ENCODE data around the gene KAZN.

Gene KAZN

DNA sequence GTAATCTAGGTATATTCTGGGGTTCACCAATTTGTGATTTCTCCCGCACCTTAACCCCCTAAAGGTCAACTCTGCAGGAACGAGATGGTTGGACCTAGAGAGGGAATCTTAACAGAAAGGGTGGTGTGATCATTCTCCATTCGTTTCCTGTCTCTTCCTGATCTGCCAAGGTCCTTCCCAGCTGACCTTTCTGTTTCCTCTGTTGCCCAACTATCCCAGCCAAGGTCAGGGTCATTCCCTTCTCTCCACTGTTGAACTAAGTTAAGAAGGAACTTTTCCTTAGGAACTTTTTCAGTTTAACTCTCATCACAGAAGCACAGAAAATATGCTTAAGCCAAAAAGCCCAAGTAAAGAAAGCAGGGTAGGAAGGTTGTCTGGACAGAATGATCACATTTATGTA lies 49.3 kb downstream of the KAZN start:
- DNase-seq (ENCODE audit: low spot score) = no peak

DNA sequence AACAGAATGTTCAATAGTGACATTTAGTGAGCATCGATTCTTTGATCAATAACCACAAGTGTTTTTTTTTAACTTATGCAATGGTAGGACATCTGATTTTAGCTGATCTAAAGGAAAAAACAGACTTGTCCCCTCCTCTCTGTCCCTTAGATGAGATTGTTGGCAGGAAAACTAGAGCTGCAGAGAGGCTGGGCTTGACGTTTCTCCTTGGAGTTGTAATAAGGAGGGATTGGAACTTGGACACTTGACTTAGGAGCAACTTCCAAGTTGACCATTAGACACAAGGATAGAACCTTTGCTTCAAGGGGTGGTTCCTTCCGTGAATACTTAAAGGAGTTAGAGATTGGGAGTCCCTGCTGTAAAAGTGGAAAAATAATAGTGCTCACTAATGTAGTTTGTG lies 49.9 kb downstream of the KAZN start:
- no peak for DNase-seq (ENCODE audit: low spot score)

DNA sequence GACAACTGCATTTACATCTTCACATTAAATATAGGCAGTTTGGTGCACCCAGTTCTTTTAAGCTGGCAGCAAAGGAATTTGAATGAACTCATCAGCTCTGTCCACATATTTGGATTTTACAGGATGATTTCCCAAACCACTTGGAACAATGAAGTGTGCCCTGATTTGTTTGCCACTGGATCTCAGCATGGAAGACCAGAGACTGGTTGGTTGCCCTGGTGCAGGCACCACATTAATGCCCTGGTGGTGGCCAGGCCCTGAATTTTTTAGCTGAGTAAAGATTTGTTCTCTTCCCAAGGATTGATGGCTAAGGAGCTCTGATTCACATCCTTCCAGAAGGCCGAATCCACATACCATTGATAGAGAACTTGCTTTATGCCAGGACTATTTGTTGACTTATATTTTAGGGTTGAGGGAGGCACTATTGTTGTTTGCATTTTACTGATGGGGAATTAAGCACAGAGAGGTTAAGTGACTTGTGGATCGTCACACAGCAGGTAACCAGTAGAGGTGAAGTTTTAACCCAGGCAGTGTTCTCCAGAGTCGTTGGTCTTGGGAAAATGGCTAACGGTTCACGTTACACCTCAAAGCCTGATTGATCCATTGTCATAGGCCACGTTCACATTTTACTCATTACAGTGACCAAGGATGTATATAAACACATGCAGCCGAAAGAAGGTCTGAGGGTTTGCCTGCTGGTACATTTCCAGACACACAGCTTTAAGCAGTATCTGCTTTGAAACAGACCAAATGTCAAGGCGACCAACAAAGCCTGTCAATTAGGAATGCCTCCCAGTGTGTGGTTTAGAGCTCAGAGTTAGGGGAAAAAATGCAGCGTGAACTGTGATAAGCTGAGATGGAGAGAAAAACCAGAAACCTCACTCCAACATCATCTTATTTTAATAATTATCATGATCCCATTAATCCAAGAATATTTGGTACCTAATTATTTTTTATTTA lies 50.7 kb downstream of the KAZN start:
- DNase-seq (ENCODE audit: low spot score) = no peak

DNA sequence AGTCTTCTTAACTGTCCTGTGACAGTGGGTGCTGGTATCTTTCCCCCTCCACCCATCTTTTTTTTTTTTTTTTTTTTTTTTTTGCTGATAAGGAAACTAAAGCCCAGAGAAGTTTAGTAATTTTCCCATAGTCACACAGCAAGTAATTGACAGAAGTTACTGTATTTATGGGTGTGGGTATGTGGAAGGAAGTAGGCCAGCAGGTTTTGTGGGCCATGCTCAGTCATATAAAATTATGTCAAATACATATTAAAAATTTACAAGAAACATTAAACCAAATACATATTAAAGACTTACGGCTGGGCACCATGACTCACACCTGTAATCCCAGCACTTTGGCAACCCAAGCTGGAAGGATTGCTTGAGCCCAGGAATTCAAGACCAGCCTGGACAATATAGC lies 51.5 kb downstream of the KAZN start:
- no peak for DNase-seq (ENCODE audit: low spot score)

DNA sequence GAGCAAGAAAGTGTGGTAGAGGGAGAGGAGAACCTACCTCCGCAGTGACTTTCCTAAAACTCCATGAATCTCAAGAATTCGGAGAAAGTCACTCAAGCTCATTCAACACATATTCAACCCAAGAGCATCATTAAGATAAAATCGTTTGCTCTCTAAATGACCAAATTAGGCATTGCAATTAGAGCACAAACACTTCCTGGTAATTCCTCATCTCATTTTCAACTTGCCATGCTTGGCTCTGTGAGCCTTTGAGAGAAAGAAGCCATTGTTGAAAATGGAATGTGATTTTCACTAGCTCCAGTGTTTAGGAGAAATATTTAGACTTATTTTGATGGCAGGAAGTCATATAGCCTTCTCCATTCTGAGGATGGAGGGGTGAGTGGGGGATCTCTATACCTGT lies 52.5 kb downstream of the KAZN start:
- DNase-seq (ENCODE audit: low spot score) = no peak

DNA sequence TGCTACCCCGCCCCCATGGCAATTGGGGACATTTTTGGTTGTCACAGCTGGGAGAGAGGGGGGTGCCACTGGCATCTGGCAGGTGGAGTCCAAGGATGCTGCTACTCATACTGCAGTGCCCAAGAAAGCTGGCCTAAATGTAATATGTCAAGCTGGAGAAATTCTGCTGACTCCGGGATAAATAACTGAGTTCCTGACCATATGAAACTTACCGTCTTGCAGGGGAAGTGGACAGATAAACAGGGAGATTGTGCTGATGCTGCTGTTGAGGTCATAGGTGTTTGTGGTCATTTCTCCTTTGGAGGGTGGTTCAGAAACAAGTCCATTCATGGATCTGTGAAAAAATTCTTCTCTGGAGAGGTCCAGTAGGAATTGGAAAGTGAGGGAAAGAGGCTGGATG lies 54.4 kb downstream of the KAZN start:
- DNase-seq (ENCODE audit: low spot score) = no peak

DNA sequence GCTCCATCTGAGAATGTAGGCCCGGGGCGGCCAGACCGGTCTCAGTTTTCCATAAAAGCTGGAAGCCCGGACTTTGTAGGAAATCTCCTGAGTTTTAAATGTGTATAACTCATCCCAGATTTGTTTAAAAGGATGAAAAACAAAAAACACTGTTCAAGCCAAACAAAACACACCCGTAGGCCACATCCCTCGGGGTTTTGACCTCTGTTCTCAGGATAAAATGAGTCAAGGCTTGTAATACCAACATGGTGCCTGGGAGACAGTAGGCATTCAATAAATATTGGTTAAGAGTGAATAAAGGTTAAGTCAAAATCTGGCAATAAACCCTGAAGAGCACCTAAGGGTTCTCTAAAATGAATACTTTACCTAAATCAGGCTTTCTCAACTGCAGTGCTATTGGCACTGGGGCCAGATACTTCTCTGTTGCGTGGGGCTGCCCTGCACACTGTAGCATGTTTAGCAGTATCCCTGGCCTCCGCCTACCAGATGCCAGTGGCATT lies 55.0 kb downstream of the KAZN start:
- peak; percentile 20 for DNase-seq (ENCODE audit: low spot score)

DNA sequence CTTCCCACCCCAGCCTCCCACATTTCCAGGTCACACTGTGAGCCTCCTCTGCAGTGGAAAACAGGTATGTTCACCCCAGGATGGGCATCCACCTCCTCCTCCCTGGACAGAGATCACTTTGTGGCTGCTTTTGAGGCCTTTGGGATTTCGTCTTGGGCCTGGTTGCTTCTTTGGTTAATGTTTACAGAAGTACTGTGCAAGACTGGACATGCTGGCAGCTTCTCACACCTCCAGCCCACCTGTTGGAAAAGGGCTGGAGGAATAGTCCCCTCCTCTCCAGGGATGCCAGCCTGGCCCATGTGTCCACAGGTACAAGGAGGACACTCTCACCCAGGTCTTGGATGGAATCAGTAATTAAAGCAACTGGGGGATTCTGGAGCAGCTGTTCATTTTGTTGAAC lies 56.1 kb downstream of the KAZN start:
- no peak for DNase-seq (ENCODE audit: low spot score)

DNA sequence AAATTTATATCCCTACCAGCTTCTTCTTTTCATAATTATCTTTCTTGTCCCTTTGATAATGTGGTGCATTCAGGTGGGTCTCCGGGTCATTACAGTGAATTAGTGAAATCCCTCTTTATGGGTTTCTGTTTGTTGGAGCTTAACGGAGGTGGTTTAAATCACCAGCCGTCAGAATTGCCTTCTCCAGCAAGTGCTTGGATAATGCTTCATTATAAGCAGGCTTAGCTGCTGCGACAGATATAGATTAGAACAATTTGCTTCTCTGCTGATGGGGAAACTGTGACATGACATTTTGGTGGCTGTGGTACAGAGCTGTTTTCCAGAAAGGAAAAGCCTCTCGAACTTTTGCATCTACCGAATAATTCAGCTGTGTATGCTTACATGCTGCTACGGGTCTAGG lies 56.9 kb downstream of the KAZN start:
- no peak for DNase-seq (ENCODE audit: low spot score)

DNA sequence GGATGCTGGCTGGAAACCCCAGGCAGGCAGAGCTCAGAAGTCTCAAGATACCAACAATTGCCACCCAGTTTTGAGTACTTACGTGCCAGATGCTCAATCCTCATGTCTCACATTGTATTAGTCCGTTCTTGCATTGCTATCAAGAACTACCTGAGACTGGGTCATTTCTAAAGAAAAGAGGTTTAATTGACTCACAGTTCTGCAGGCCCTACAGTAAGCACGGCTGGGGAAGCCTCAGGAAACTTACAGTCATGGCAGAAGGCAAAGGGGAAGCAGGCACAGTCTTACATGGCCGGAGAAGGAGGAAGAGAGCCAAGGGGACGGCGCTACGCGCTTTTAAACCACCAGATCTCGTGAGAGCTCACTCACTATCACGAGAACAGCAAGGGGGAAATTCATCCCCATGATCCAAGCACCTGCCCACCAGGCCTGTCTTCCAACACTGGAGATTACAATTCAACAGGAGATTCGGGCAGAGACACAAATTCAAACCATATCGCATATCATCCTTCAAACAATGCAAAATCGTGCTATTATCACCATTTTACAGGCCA lies 58.0 kb downstream of the KAZN start:
- DNase-seq (ENCODE audit: low spot score) = no peak

DNA sequence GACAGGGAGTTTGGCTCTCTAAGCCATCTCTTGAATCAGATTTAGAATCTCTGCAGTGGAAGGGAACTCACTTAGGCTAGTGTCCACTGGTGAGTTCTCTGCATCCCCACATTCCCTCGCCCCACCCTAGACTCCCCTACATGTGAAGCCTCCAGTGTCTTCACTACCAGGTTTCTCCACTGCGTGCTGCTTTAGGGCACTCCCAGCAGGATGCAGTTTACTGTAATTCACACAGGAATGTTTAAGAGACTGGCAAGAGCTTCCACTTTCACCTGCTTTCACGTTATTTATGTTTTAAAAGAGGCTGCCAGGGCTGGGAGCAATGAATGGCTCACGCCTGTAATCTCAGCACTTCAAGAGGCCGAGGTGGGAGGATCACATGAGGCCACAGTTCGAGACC lies 60.2 kb downstream of the KAZN start:
- DNase-seq (ENCODE audit: low spot score) = no peak

DNA sequence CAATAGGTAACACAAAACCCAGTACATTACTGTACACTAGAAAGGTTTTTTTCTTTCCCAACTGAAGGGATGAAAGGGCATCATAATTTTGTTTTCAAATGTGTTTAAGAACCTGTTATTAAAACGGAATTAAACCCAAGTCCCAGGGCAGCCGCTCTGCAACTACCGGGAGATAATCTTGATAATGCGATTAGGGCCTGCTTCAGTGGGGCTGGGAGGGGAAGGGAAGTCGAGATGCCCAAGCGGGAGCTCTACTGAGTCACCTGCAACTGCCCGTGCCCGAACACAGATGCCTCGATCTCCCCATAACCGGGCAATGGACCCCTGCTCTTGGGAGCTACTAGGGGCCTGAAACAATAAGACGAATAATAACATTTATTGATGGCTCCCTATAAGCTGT lies 61.4 kb downstream of the KAZN start:
- no peak for DNase-seq (ENCODE audit: low spot score)

DNA sequence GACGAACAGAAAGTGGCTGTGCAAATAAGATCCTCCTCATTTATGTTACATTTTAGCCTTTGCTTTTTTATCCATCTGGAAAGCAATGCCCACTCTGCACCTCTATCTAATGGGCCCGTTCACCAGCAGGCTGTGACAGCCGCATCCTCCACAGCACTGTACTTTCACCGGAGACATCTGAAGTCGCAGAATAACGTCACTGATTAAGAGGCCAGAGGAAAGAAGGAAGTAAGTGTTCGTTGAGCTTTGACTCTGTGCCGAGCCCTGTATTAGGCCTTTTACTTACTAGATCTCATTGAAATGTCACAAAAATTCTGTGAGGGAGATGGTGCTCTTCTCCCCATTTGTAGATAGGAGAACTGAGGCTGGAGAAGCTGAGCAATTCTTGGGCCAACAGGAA lies 62.3 kb downstream of the KAZN start:
- DNase-seq (ENCODE audit: low spot score) = no peak

DNA sequence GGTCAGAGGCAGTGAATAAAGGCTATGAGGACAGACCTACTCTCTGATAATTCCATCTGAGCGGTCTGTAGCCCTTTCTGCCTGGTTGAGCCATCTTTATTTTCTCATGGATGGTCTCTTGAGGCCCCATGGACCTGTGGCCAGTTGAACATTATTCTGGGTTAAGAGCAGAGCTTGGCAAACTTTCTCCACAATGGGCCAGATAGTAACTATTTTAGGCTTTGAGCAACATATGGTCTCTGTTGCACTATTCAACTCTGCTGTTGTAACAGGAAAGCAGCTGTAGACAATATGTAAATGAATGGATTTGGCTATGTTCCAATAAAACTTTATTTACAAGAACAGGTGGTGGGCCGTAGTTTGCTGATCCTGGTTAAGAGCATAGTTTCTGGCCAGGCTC lies 62.7 kb downstream of the KAZN start:
- DNase-seq (ENCODE audit: low spot score) = no peak

DNA sequence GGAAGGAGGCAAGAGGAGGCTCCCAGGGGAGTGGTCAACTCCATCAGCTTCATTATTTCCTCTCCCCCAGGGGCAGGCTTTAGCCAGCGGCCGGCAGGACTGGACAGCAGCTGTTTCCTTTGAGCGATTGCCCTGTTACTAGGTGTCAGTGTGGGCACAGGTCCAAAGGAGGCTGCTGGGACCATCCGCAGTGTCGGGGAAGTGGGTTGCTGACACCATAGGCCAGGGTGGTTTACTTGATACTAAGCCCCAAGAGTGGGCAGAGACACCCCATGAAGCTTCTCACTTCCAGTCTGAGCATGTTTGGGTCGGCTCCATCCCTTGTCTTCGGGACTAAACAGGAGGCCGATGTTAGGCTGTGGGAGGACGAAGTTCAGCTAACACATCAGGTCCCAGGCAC lies 63.6 kb downstream of the KAZN start:
- DNase-seq (ENCODE audit: low spot score) = no peak

DNA sequence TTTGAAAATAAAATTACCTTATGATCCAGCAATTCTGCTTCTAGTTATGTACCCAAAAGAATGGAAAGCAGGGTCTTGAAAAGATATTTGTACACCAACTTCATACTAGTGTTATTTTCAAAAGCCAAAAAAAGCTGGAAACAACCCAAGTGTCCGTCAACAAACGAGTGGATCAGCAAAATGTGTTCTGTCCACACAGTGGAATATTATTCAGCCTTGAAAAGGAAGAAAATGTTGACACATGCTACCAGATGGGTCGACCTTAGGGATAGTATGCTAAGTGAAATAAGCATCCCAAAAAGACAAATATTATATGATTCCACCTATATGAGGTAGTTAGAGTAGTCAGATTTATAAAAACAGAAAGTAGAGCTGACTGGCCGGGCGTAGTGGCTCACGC lies 65.3 kb downstream of the KAZN start:
- no peak for DNase-seq (ENCODE audit: low spot score)

DNA sequence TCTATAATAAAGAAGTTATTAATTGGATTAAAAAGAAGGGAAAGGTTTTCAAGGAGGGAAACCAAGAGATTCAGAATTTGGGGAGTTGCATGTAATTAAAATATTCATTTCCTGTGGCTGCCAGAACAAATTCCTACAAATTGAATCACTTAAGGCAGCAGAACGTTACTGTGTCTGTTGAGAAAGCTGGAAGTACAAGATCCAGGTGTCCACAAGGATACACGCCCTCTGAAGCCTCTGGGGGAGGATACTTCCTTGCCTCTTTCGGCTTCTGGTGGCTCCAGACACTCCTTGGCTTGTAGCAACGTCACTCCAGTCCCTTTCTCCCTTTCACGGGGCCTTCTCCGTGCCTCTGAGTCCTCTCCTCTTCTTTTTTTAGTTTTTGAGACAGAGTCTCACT lies 67.9 kb downstream of the KAZN start:
- no peak for DNase-seq (ENCODE audit: low spot score)

DNA sequence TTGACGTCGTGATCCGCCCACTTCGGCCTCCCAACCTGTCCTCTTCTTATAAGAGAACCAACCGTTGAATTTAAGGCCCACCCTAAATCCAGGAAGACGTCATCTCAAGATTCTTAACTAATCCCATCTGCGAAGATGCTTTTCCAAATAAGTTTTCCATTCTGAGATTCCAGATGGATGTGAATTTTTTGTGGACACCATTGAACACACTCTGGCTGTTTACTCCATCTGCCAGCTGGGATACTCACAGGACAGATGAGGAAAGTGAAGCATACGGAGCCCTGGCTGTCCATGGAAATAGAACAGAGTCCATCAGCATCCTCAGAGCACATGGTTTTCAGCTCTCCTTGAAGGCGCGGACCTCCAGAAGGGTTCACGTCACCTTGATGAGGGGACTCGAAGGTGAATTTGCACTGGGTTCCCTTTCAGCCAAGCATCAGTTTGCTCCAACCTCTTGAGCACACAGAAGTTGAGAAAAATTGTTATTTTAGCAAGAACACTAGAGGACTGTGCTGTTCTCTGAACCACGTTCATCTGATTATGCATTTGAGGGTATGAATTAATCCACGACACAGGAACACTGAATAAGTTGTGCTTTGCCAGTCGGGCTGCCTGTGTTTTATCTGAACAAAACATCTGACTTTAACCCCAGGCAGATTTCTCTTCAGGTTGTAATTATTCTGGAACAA lies 68.6 kb downstream of the KAZN start:
- DNase-seq (ENCODE audit: low spot score) = no peak

DNA sequence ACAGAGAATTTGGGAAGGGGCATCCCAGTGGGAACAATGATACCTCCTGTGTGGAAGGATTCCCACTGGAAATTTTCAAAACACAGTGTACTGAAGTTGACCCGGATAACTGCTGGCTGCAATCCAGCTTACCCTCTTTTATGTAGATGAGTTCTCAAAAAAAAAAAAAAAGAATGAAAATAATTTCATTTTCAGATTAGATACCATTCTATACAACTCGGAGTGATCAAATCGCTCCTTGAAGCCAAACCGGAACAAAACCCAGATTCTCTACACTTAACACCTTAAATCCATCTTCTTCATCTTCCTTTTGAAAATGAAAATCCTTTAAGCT lies 69.1 kb downstream of the KAZN start:
- DNase-seq (ENCODE audit: low spot score) = no peak

DNA sequence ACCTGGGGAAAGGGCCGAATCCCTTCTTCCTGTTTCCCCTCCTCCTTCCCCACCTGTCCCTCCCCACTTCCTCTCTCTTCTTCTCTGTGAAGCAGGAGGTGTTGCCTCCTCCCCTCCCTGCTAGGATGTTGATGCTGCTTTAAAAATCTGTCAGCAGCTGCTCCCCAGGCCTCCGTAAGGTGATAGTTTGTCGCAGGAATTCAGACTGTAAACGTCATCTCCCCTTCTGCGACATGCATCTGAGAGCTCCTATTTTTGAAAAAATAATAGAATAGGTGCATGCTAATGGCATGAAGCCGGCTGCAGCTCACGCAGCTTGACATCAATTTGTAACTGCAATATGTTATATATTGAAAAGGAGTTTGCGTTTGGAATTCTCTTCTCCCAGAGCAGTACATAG lies 70.1 kb downstream of the KAZN start:
- no peak for DNase-seq (ENCODE audit: low spot score)

DNA sequence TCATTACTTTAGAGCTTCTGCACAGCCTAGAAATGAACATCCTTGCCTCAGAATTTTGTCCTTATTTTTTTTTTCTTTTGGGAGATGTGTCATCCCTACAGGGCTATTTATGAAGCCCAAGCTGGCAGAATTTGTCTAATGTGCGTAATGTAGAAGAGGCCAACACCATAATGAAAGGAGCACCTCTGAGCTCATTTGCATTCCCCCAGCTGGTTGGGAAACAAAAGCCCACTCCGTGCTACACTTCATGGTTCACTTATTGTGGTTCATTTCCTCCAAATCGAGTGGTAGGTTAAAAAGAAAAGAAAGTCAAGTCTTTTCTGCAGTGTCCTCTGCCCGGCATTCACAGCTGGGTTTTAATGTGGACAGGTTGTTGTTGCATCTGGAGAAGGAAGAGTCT lies 73.5 kb downstream of the KAZN start:
- no peak for DNase-seq (ENCODE audit: low spot score)

DNA sequence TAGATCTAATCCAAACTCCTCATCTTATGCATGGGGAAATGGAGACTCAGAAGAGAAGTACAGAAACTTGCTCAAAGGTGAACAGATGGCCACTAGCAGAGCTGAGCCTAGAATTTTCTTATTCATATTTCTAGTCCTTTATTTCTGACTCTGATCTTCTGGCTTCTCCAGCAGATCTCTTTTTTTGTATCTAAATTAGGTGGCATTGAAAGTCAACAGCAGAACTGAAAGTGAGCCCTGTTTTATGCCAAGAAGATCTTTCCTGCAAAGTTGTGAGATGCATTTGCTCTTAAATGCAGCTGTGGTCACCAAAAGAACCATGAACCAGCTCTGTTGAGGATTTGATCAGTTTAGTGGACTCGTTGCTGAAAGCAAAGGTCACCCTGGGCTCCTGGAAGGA lies 75.5 kb downstream of the KAZN start:
- no peak for DNase-seq (ENCODE audit: low spot score)

DNA sequence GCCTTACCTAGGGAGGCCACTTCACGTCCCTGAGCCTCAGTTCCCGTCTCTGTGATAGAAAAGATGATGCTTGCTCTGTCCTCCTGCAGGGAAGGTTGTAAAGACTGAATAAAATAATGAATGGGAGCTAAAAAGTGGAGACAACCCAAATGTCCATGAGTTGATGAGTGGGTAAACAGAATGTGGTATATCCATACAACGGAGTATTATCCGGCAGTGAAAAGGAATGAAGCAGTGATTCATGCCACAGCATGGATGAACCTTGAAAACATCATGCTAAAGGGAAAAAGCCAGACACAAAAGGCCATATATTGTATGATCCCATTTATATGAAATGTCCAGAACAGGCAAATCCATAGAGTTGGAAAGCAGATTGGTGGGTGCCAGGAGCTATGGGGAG lies 77.9 kb downstream of the KAZN start:
- DNase-seq (ENCODE audit: low spot score) = no peak
